Measurements from ENCODE around the gene HKDC1.
"Not testable (repeated sequence)": the region's sequence is repeated elsewhere in the genome, so short reads cannot be mapped to it uniquely, and the experiment has no call there.

Gene HKDC1

GRCh38 chr10:69285699-69286098 is 65.6 kb downstream of the HKDC1 start:
- FAIRE-seq = no peak

- no peak for FAIRE-seq
Observed at GRCh38 chr10:69287181-69287580, 67.0 kb downstream of the HKDC1 start.

DNA sequence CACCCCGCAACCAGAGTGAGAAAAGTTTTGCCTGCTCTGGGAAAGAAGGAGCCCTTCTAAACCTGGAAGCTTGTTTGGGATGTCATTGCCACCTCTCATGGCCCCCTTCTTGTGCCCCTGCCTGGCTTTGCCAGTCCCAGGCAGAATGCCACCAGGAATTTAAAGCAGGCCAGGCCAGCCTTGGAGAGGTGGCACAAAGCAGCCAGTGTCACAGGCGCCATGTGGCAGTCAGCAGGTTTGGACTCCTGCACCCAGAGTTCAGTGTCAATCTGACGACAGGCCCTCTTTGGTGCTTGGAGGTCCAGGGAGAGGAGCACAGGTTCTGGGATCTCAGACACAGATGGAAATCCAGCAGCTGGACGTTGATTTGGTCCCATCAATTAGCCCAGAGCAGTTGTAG is 70.9 kb downstream of the HKDC1 start:
- FAIRE-seq = no peak

- FAIRE-seq = no peak
Observed at GRCh38 chr10:69292459-69292858, 72.3 kb downstream of the HKDC1 start.

GRCh38 chr10:69295027-69295636 is 75.0 kb downstream of the HKDC1 start:
- no peak for FAIRE-seq

GRCh38 chr10:69303632-69304051 is 83.5 kb downstream of the HKDC1 start:
- no peak for FAIRE-seq

DNA sequence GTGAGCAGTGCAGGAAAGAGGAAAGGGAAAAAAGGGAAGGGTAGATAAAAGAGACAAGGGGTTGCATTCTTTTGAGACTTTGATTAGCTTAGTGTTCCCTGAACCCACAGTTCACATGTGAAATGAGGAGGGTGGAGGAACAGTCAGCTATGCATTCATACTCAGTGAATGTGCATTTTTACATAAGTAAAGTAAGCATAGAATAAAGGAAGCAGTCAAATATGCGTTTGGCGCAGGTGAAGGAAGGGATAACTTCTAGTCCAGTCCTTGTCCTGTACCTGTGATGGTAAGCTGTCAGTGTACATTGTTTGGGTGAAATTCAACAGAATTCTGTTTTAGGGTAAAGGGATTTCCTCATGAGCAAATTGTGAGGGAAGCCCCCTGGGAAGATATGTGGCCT is 86.3 kb downstream of the HKDC1 start:
- no peak for FAIRE-seq

DNA sequence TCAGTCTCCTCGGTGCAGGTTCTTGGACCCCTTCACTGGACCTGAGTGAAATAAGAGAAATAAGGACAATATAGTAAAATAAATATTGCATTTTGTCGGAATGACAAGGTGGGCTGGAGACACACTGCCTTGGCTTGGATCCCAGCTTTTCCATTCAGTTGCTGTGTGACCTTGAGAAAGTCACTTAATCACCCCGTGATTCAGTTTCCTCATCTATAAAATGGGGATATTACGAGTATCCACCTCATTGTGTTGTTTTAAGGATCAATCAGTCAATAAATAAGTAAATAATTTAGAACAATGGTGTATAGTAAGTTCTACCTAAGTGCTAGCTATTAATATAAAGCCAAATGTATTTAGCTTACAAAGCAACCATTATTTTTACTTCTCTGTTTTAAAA is 87.3 kb downstream of the HKDC1 start:
- FAIRE-seq = no peak

DNA sequence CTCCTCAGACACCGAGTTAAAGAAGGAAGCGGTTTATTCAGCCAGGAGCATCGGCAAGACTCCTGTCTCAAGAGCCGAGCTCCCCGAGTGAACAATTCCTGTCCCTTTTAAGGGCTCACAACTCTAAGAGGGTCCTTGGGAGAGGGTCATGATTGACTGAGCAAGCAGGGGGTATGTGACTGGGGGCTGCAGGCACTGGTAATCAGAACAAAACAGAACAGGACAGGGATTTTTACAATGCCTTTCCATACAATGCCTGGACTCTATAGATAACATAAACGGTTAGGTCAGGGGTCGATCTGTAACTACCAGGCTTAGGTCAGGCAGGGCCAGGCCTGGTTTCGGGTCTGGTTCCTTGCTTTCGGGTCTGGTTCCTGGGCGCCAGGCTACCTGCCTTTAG is 88.2 kb downstream of the HKDC1 start:
- not testable (repeated sequence) for FAIRE-seq

DNA sequence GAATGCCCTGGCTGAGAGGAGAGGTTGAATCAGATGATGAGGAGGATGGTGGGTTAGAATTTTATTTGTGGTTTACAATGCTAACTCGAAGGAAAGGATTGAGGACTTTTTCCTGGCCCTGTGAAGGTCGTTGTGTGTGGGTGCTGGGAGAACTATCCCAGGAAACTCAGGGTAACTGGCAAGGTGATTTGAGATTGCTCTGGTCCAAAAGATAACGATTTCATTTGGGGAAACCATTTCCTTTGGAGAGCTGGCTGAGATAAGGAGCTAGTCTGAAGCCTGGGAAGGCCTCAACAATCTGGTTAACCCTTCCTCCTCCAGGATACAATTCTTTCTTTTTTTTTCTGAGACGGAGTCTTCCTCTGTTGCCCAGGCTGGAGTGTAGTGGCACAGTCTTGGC is 91.2 kb downstream of the HKDC1 start:
- FAIRE-seq = no peak

DNA sequence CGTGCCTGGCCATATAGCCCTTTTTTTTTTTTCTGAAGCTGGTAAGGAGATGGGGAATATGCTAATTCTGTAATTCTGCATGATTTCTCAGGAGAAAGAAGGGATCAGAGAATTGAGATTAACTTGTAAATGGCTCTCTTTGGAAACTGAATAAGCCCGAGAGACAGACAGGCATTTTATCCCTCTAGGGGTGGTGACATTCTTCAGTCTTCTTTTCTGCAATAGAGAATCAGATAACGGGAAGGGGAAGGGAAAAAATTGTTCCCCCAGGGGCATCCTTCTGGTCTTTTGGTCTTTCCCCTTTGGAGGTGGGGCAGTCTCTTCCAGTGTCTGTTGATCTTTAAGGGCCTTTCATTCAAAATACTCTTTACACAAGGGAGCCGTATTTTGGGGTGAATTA is 92.4 kb downstream of the HKDC1 start:
- no peak for FAIRE-seq

DNA sequence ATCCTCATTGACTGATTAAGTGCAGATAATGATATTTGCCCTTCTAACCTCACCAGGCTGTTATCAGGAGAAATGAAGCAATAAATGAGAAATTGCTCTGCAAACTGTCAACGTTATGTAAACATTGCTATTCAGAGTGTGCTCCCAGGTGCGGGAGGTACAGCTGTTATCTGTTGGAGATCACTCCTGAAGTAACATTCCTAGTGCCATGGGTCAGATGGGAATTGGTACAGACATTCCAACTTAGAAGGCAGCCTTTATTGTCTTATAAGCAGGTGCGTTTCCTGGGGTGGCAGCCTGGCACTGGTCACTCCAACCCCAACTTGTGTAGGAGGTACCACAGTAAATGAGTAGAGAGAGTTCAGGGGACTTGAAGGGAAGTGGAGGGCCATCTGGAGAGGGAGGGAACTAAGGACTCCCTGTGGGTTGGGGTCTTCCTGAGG is 95.0 kb downstream of the HKDC1 start:
- no peak for FAIRE-seq

DNA sequence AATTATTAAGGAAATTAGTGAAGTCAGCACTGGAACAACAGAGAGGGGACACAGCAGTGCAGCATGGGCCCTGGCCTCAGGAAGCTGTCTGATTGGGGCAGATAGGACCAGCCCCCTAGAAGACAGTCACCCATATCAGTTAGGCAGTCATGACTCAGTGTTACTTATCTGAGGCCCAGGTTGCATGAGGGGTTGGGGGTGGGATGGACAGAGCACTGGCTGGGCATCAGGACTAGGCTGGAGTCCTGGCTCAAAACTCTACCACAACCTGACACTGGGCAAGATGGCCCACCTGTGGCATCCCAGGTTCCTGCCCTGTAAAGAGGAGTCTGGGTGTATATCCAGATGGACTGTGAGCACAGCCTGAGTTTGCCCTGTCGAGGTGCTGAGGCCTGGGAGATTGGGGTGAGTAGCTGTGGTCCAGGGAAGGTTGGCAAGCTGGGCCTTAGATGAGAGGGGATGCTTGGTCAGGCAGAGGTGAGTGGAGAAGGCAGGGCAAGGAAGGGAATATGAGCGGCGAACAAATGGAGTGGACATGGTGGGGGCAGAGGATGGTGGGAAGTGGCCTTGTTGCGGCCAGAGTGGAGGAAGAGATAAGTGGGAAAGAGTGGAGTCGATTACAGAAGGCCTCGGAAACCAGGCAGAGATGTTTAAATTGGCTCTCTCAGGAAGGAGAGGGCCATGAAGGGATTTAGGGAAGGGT is 95.6 kb downstream of the HKDC1 start:
- no peak for FAIRE-seq

- FAIRE-seq = no peak
Observed at GRCh38 chr10:69316313-69317059, 96.4 kb downstream of the HKDC1 start.

Measured in TTC549 (cell line).